PC-9 (cell line): ENCODE measurements around the gene CREB1.

Experiments used
- EZH2 ChIP-seq: fragments of 200-600 bp; sonication (generic); IDR thresholded peaks from 2 replicates; pipeline ENCODE4 v1.8.0; 2017; ENCODE audit warnings: antibody characterized with exemption, low read depth
- TF ChIP-seq, protein P1 (sequence below): fragments of 200-600 bp; sonication (generic); conservative IDR thresholded peaks from 2 replicates; pipeline ENCODE4 v1.6.1; 2017; ENCODE audit warnings: mixed run types, antibody characterized with exemption, mild to moderate bottlenecking, moderate library complexity

DNA sequence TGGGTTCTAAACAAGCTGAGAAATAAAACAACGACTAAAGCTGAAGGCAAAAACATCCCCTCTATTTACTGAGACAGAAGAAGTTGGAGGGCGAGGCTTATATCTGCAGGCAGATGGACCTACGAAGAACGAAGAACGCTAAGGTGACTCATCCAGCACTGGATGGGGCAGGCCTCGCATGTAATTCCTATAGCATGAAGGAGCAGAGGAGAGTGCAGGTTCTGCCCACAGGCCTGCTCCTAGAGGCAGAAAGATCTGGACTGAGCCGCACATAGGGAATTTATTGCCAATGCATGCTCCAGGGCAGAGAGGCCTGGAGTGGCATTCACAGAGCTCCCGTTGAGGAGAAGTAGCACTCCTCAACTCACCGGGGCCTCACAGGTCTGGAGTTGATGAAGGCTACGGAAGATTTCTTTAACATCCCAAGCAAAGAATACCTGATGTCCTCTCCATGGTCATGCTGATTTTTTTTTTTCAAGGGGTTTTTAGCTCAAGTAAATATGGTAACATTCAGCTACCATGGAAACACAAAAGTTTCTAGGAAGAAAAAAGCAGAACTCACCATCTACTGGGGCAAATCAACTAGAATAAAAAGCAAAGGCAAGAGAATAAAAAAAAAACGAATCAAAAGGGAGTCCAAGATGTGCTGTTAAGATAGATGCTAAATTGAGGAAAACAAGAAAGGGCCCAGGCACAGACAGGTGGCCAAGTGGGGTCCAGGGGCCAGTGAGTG, 105.9 kb downstream of the CREB1 start:
- TF ChIP-seq, protein P1, sequence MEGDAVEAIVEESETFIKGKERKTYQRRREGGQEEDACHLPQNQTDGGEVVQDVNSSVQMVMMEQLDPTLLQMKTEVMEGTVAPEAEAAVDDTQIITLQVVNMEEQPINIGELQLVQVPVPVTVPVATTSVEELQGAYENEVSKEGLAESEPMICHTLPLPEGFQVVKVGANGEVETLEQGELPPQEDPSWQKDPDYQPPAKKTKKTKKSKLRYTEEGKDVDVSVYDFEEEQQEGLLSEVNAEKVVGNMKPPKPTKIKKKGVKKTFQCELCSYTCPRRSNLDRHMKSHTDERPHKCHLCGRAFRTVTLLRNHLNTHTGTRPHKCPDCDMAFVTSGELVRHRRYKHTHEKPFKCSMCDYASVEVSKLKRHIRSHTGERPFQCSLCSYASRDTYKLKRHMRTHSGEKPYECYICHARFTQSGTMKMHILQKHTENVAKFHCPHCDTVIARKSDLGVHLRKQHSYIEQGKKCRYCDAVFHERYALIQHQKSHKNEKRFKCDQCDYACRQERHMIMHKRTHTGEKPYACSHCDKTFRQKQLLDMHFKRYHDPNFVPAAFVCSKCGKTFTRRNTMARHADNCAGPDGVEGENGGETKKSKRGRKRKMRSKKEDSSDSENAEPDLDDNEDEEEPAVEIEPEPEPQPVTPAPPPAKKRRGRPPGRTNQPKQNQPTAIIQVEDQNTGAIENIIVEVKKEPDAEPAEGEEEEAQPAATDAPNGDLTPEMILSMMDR = no peak
- TF ChIP-seq EZH2 = no peak
